ENCODE results near the gene EYS. TPM values are rescaled to one million over a fixed set of nuclear protein-coding genes. Genes with fewer than 3 reads are reported as not detected.

Gene EYS
- total RNA-seq, 6 experiments from 2014 or later = 0.18 TPM; not detected in 5

- H3K4me3 Mint-ChIP-seq = no peak overlapping the region
- DNase-seq = no peak
- TF ChIP-seq, protein P1, sequence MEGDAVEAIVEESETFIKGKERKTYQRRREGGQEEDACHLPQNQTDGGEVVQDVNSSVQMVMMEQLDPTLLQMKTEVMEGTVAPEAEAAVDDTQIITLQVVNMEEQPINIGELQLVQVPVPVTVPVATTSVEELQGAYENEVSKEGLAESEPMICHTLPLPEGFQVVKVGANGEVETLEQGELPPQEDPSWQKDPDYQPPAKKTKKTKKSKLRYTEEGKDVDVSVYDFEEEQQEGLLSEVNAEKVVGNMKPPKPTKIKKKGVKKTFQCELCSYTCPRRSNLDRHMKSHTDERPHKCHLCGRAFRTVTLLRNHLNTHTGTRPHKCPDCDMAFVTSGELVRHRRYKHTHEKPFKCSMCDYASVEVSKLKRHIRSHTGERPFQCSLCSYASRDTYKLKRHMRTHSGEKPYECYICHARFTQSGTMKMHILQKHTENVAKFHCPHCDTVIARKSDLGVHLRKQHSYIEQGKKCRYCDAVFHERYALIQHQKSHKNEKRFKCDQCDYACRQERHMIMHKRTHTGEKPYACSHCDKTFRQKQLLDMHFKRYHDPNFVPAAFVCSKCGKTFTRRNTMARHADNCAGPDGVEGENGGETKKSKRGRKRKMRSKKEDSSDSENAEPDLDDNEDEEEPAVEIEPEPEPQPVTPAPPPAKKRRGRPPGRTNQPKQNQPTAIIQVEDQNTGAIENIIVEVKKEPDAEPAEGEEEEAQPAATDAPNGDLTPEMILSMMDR (IDR thresholded peaks at IDR 0.05) = no peak
- no peak overlapping the region for H3K27ac Mint-ChIP-seq
- H3K9me3 Mint-ChIP-seq = peaks cover 20% of the 10 kb centered on the region
- H3K27me3 Mint-ChIP-seq (ENCODE audit: insufficient read depth) = no peaks in the 10 kb centered on the region
- H3K4me1 Mint-ChIP-seq (ENCODE audit: low read depth) = no peaks in the 10 kb centered on the region
- H3K36me3 Mint-ChIP-seq (ENCODE audit: low read depth) = no peaks in the 10 kb centered on the region
Observed at GRCh38 chr6:64347411-64347810, 1359.6 kb downstream of the EYS start.

- Mint-ChIP-seq H3K27me3 (ENCODE audit: insufficient read depth) (no peaks in the 10 kb centered on the region), H3K9me3 (peaks cover 40% of the 10 kb centered on the region), H3K4me1 (ENCODE audit: low read depth) (no peaks in the 10 kb centered on the region), H3K36me3 (ENCODE audit: low read depth) (no peaks in the 10 kb centered on the region), H3K4me3 (no peak overlapping the region), H3K27ac (no peak overlapping the region)
- TF ChIP-seq, protein P1 (IDR thresholded peaks at IDR 0.05) = no peak
- no peak for DNase-seq
Observed at GRCh38 chr6:64335195-64335594, 1371.8 kb downstream of the EYS start.

DNA sequence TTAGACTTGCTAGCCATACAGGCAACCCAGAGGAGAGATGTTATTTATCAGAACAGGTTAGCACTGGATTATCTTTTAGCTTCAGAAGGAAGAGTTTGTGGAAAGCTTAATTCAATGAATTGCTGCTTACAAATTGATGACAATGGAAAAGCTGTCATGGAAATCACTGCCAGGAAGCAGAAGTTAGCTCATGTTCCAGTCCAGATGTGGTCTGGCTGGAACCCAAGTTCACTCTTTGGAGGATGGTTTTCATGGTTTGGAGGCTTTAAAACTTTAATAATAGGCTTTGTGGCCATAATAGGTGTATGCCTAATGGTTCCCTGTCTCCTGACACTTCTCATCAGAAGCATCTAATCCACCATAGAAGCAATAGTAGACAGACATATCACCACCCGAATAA lies 1372.4 kb downstream of the EYS start:
- H3K36me3 Mint-ChIP-seq (ENCODE audit: low read depth) = no peaks in the 10 kb centered on the region
- H3K27ac Mint-ChIP-seq = no peak overlapping the region
- H3K9me3 Mint-ChIP-seq = peaks cover 39% of the 10 kb centered on the region
- H3K4me3 Mint-ChIP-seq = no peak overlapping the region
- DNase-seq = no peak
- H3K4me1 Mint-ChIP-seq (ENCODE audit: low read depth) = no peaks in the 10 kb centered on the region
- peaks cover 2% of the 10 kb centered on the region; the same call in 1 of the 2 replicates for H3K27me3 Mint-ChIP-seq (ENCODE audit: insufficient read depth)
- TF ChIP-seq, protein P1 (IDR thresholded peaks at IDR 0.05) = no peak

- Mint-ChIP-seq H3K4me1 (ENCODE audit: low read depth) (no peaks in the 10 kb centered on the region), H3K36me3 (ENCODE audit: low read depth) (no peaks in the 10 kb centered on the region), H3K4me3 (no peak overlapping the region), H3K27ac (no peak overlapping the region), H3K27me3 (ENCODE audit: insufficient read depth) (peaks cover 6% of the 10 kb centered on the region), H3K9me3 (peaks cover 26% of the 10 kb centered on the region)
- DNase-seq = peak; percentile 13
- TF ChIP-seq, protein P1 (IDR thresholded peaks at IDR 0.05) = peak; percentile 68
Observed at GRCh38 chr6:64330694-64331307, 1376.2 kb downstream of the EYS start.

GRCh38 chr6:64326939-64327338 lies 1380.1 kb downstream of the EYS start:
- no peaks in the 10 kb centered on the region for H3K36me3 Mint-ChIP-seq (ENCODE audit: low read depth)
- peaks cover 30% of the 10 kb centered on the region for H3K9me3 Mint-ChIP-seq
- peaks cover 6% of the 10 kb centered on the region for H3K27me3 Mint-ChIP-seq (ENCODE audit: insufficient read depth)
- H3K4me3 Mint-ChIP-seq = no peak overlapping the region
- TF ChIP-seq, protein P1 (IDR thresholded peaks at IDR 0.05) = no peak
- H3K4me1 Mint-ChIP-seq (ENCODE audit: low read depth) = no peaks in the 10 kb centered on the region
- DNase-seq = no peak
- H3K27ac Mint-ChIP-seq = no peak overlapping the region

All from HFFc6 (cell line).